Peyer's patch (tissue), 4 donors: ENCODE results near the gene FAM187B.

Experiments
- POLR2A ChIP-seq, 2 donors: fragments of 450-650 bp; IDR thresholded peaks; one replicate each; pipeline ENCODE4 v1.5.1; 2017; ENCODE audit warnings: antibody characterized with exemption in 2 of 2, mild to moderate bottlenecking in 2 of 2, moderate library complexity in 2 of 2
- TF ChIP-seq, protein P1 (sequence below), 6 experiments: fragments of 450-650 bp in 4 of 6; fragments of 200-600 bp in 2 of 6; sonication (generic) in 1 of 6; IDR thresholded peaks; one replicate each; pipeline ENCODE4 v1.5.1; 2017 to 2019; ENCODE audit warnings: antibody characterized with exemption in 6 of 6, mild to moderate bottlenecking in 3 of 6, moderate library complexity in 1 of 6

DNA sequence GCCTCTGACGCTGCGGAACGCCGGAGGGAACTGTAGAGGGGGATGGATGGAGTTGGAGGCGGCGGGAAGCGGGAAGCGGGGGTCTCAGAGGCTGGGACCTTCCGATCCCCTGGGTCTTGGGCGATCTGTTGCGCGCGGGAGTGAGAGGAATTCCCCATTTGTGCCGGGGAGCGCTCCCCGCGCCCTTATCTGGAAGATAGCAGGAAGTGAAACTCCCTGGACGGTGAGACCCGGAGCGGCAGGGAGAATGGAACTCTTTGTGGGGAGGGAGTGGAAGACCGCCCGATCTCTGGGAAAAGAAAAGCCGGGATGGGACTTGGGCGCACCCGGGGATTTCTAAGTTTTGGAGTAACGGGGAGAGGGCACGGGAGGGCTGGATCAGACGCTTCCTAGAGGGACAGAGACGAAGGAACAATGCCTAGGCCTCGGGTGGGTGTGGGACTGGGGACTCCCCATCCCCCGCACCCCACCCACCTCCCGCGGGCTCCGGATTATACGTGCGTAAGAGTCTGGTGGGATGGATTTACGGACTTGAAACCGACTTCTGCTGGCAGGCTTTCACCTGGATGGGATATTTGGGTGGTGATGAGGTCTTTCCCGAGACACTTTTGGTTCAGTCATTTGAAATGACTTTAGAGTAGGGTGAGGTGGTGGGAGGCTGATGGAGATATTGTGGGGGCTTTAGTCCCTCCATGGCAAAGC lies 20.8 kb upstream of the FAM187B start:
- TF ChIP-seq POLR2A (IDR thresholded peaks at IDR 0.05) = no peak
- TF ChIP-seq, protein P1, sequence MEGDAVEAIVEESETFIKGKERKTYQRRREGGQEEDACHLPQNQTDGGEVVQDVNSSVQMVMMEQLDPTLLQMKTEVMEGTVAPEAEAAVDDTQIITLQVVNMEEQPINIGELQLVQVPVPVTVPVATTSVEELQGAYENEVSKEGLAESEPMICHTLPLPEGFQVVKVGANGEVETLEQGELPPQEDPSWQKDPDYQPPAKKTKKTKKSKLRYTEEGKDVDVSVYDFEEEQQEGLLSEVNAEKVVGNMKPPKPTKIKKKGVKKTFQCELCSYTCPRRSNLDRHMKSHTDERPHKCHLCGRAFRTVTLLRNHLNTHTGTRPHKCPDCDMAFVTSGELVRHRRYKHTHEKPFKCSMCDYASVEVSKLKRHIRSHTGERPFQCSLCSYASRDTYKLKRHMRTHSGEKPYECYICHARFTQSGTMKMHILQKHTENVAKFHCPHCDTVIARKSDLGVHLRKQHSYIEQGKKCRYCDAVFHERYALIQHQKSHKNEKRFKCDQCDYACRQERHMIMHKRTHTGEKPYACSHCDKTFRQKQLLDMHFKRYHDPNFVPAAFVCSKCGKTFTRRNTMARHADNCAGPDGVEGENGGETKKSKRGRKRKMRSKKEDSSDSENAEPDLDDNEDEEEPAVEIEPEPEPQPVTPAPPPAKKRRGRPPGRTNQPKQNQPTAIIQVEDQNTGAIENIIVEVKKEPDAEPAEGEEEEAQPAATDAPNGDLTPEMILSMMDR (IDR thresholded peaks at IDR 0.05) = no peak
